OCI-LY1 (cell line): ENCODE data around the gene VSIG10.

Experiments used
- H2AFZ ChIP-seq: fragments of 200-600 bp; sonication (generic), shearing (Covaris generic); 2 replicates; pipeline ENCODE4 v1.6.0; 2014; ENCODE audit warnings: antibody characterized with exemption, mild to moderate bottlenecking, low read length
- H3F3A ChIP-seq: fragments of 200-600 bp; sonication (generic), shearing (Covaris generic); 2 replicates; pipeline ENCODE4 v1.6.0; 2014; ENCODE audit warnings: mild to moderate bottlenecking, antibody characterized with exemption, low read length, moderate library complexity; ENCODE audit not compliant: insufficient read depth
- H3K27ac ChIP-seq: fragments of 200-600 bp; sonication (generic); 2 replicates; pipeline ENCODE4 v1.5.1; 2014; ENCODE audit warnings: low read length, mixed run types, mild to moderate bottlenecking, low read depth; ENCODE audit not compliant: poor library complexity, severe bottlenecking
- H3K27me3 ChIP-seq: fragments of 200-600 bp; sonication (generic); 2 replicates; pipeline ENCODE4 v1.6.0; 2014; ENCODE audit warnings: antibody characterized with exemption, mild to moderate bottlenecking, low read length, moderate library complexity; ENCODE audit not compliant: insufficient read depth
- H3K36me3 ChIP-seq: fragments of 200-600 bp; sonication (generic); 2 replicates; pipeline ENCODE4 v1.6.1; 2014; ENCODE audit warnings: mild to moderate bottlenecking, antibody characterized with exemption, low read length, moderate library complexity, mixed read lengths; ENCODE audit not compliant: insufficient read depth
- H3K4me1 ChIP-seq: fragments of 200-600 bp; sonication (generic); 2 replicates; pipeline ENCODE4 v1.5.1; 2014; ENCODE audit warnings: mild to moderate bottlenecking, low read length, moderate library complexity; ENCODE audit not compliant: insufficient read depth, severe bottlenecking
- H3K4me2 ChIP-seq: fragments of 200-600 bp; sonication (generic), shearing (Covaris generic); 2 replicates; pipeline ENCODE4 v1.6.1; 2014; ENCODE audit warnings: low read length
- H3K4me3 ChIP-seq: fragments of 200-600 bp; sonication (generic); 2 replicates; pipeline ENCODE4 v1.5.1; 2014; ENCODE audit warnings: low read length, low read depth, mild to moderate bottlenecking, mixed read lengths; ENCODE audit not compliant: poor library complexity, severe bottlenecking
- H3K79me2 ChIP-seq: fragments of 200-600 bp; shearing (Covaris generic); 2 replicates; pipeline ENCODE4 v1.6.1; 2016; ENCODE audit warnings: mixed run types, low read length, mixed read lengths; ENCODE audit not compliant: insufficient read depth
- H3K9ac ChIP-seq: fragments of 200-600 bp; sonication (generic), shearing (Covaris generic); 2 replicates; pipeline ENCODE4 v1.6.1; 2014; ENCODE audit warnings: mild to moderate bottlenecking, low read length, mixed read lengths
- H3K9me2 ChIP-seq: fragments of 200-600 bp; sonication (generic), shearing (Covaris generic); 2 replicates; pipeline ENCODE4 v1.6.1; 2014; ENCODE audit warnings: low read depth, mild to moderate bottlenecking, low read length, mixed read lengths
- H3K9me3 ChIP-seq: fragments of 200-600 bp; shearing (Covaris generic); 2 replicates; pipeline ENCODE4 v1.6.1; 2014; ENCODE audit warnings: low read length, mixed read lengths
- H4K20me1 ChIP-seq: fragments of 200-600 bp; sonication (generic), shearing (Covaris generic); 2 replicates; pipeline ENCODE4 v1.6.0; 2016; ENCODE audit warnings: mild to moderate bottlenecking, low read length; ENCODE audit not compliant: insufficient read depth
- EZH2 ChIP-seq: fragments of 200-600 bp; sonication (generic), shearing (Covaris generic); IDR thresholded peaks from 2 replicates; pipeline ENCODE4 v1.8.0; 2017; ENCODE audit warnings: borderline replicate concordance, mixed run types, mild to moderate bottlenecking, antibody characterized with exemption, low read length, moderate library complexity, mixed read lengths
- TF ChIP-seq, protein P1 (sequence below): fragments of 200-600 bp; sonication (generic), shearing (Covaris generic); IDR thresholded peaks from 2 replicates; pipeline ENCODE4 v1.5.1; 2017; ENCODE audit warnings: mild to moderate bottlenecking, antibody characterized with exemption, low read length, moderate library complexity, mixed read lengths

Gene VSIG10

DNA sequence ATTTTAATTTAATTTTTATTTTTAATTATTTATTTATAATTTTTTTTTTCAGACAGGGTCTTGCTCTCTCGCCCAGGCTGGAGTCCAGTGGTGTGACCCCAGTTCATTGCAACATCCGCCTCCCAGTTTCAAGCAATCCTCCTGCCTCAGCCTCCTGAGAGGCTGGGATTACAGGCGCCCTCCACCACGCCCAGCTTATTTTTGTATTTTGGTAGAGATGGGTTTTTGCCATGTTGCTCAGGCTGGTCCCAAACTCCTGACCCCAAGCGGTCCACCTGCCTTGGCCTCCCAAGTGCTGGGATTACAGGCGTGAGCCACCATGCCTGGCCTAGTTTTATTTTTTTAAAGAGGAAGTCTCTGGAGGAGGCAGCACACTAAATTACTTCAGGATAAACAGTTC, 18.5 kb upstream of the VSIG10 start:
- Histone ChIP-seq H3K79me2 (no peaks in the 10 kb centered on the region), H3K9ac (no peak overlapping the region), H3K9me3 (no peaks in the 10 kb centered on the region), H3K27ac (no peak overlapping the region), H3K4me1 (no peaks in the 10 kb centered on the region), H3K9me2 (no peaks in the 10 kb centered on the region), H3K36me3 (no peaks in the 10 kb centered on the region), H2AFZ (no peak overlapping the region), H3K4me3 (no peak overlapping the region), H3F3A (no peaks in the 10 kb centered on the region), H3K4me2 (no peak overlapping the region), H3K27me3 (no peaks in the 10 kb centered on the region), H4K20me1 (no peaks in the 10 kb centered on the region)
- no peak for TF ChIP-seq EZH2
- TF ChIP-seq, protein P1, sequence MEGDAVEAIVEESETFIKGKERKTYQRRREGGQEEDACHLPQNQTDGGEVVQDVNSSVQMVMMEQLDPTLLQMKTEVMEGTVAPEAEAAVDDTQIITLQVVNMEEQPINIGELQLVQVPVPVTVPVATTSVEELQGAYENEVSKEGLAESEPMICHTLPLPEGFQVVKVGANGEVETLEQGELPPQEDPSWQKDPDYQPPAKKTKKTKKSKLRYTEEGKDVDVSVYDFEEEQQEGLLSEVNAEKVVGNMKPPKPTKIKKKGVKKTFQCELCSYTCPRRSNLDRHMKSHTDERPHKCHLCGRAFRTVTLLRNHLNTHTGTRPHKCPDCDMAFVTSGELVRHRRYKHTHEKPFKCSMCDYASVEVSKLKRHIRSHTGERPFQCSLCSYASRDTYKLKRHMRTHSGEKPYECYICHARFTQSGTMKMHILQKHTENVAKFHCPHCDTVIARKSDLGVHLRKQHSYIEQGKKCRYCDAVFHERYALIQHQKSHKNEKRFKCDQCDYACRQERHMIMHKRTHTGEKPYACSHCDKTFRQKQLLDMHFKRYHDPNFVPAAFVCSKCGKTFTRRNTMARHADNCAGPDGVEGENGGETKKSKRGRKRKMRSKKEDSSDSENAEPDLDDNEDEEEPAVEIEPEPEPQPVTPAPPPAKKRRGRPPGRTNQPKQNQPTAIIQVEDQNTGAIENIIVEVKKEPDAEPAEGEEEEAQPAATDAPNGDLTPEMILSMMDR = no peak

DNA sequence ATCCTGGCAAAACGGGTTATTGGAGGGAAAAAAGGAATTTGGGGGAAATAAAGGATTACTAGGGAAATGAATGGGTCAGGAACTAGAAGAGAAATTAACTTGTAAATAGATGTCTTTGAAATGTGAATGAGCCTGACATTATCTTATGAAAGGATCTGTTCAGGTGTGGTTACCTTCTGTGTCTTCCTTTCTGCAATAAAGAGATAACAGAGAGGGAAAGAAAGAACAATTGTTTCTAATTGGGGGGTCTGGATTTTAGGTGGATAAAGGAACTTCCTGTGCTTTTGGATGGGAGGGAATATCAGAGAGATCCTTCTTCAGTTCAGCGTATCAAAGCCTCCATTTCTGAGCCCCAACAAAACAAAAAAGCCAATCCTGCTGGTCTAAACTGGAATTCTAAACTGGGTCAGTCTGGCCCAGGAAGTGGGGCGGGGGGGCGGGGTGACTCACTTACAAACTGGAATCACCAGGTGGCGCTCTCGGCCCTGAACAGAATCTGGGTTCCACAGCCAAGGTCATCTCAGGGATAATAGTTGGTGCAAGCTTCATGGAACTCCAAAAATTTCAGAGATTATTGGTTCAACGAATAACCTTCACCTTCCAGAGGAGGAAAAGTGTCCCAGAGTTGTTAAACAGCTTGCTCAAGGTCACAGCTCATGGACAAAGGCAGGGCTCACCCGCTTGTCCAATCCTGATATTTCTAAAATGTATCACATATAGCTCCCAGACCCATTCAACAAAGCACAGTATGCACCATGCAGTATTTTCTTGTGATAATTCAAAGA, 17.0 kb upstream of the VSIG10 start:
- H3K27me3 ChIP-seq = no peaks in the 10 kb centered on the region
- H3K9me3 ChIP-seq = no peaks in the 10 kb centered on the region
- no peak for TF ChIP-seq EZH2
- TF ChIP-seq, protein P1 = peak; percentile 44
- H3K27ac ChIP-seq = peak overlapping the region; percentile 9
- no peaks in the 10 kb centered on the region for H3K4me1 ChIP-seq
- H4K20me1 ChIP-seq = no peaks in the 10 kb centered on the region
- no peaks in the 10 kb centered on the region for H3K36me3 ChIP-seq
- no peak overlapping the region for H3K4me3 ChIP-seq
- no peak overlapping the region for H3K4me2 ChIP-seq
- H3K9ac ChIP-seq = no peak overlapping the region
- H3K79me2 ChIP-seq = no peaks in the 10 kb centered on the region
- no peaks in the 10 kb centered on the region for H3K9me2 ChIP-seq
- no peaks in the 10 kb centered on the region for H3F3A ChIP-seq
- no peak overlapping the region for H2AFZ ChIP-seq

DNA sequence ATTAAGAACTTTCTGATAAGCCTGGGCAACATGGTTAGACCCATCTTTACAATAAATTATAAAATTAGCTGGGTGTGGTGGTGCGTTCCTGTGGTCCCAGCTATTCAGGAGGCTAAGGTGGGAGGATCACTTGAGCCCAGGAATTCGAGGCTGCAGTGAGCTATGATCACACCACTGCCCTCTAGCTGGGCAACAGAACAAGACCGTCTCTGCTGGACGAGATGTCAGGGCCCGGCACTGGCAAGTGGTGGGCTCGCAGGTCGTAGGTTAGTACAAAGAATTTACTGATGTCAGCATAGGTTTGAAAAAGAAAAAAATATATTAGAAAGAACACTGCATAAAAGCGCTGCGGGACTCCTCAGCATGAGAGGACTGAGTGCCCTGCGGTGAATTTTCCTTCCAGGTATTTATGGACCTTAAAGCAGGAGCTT, 15.7 kb upstream of the VSIG10 start:
- H3K36me3 ChIP-seq = 0 out of 2 replicates have a peak, but pooled peaks cover 3% of the 10 kb centered on the region
- no peaks in the 10 kb centered on the region for H4K20me1 ChIP-seq
- no peak for TF ChIP-seq EZH2
- TF ChIP-seq, protein P1 = no peak
- H3K9ac ChIP-seq = no peak overlapping the region
- H3K27ac ChIP-seq = no peak overlapping the region
- no peak overlapping the region for H3K4me2 ChIP-seq
- no peaks in the 10 kb centered on the region for H3K9me3 ChIP-seq
- H3K9me2 ChIP-seq = no peaks in the 10 kb centered on the region
- no peaks in the 10 kb centered on the region for H3F3A ChIP-seq
- no peak overlapping the region for H3K4me3 ChIP-seq
- H3K27me3 ChIP-seq = no peaks in the 10 kb centered on the region
- H3K4me1 ChIP-seq = no peaks in the 10 kb centered on the region
- H3K79me2 ChIP-seq = no peaks in the 10 kb centered on the region
- H2AFZ ChIP-seq = no peak overlapping the region
